Panc1 (cell line): ENCODE measurements around the gene CKAP5. TPM values are rescaled to one million over a fixed set of nuclear protein-coding genes. Genes with fewer than 3 reads are reported as not detected.

Experiments
- ATAC-seq: fragments of 200-7000 bp; cut with Tn5 transposase; 2 replicates; pipeline ENCODE4 v1.9.1; 2020; ENCODE audit warnings: mild to moderate bottlenecking, moderate library complexity
- BruUV-seq: library from RNA; stranded (reverse); fragments of 400-500 nt; replicated peaks from 2 replicates; lab custom pipeline; 2021; lab: Mats Ljungman, UMichigan
- CTCF ChIA-PET: fragments of 300-600 bp; sonication (Branson Sonifier 250); formaldehyde crosslinking; loops from one replicate; lab custom pipeline; 2022; ENCODE audit warnings: antibody characterized with exemption; lab: Charles Lee
- POLR2A ChIA-PET: fragments of 300-600 bp; sonication (Branson Sonifier 250); formaldehyde crosslinking; loops from one replicate; lab custom pipeline; 2022; ENCODE audit warnings: antibody characterized with exemption; lab: Charles Lee
- DNase-seq: peaks from one replicate; pipeline ENCODE4 v3.0.0-alpha.2; 2010; ENCODE audit warnings: low read depth, low spot score
- H3K27ac ChIP-seq: 2 replicates; pipeline ENCODE4 v1.5.1; 2011; ENCODE audit warnings: mild to moderate bottlenecking, low read length, inconsistent platforms
- H3K27me3 ChIP-seq: fragments of 200-500 bp; sonication (Bioruptor generic); 2 replicates; pipeline ENCODE4 v1.6.0; 2014; ENCODE audit warnings: low read length, inconsistent platforms; ENCODE audit not compliant: control insufficient read depth, insufficient read depth
- H3K36me3 ChIP-seq: fragments of 200-500 bp; sonication (Bioruptor generic); 2 replicates; pipeline ENCODE4 v1.5.1; 2014; ENCODE audit warnings: inconsistent platforms, mild to moderate bottlenecking, low read length, moderate library complexity; ENCODE audit not compliant: control insufficient read depth, insufficient read depth
- H3K4me1 ChIP-seq: 2 replicates; pipeline ENCODE4 v1.5.1; 2011; ENCODE audit warnings: inconsistent platforms, mild to moderate bottlenecking, low read length, moderate library complexity; ENCODE audit not compliant: control insufficient read depth, insufficient read depth
- H3K4me3 ChIP-seq, 2 experiments: 2 replicates each; pipeline ENCODE4 v1.5.1; 2011 to 2012; ENCODE audit warnings: low read depth in 2 of 2, low read length in 2 of 2, mild to moderate bottlenecking in 2 of 2, inconsistent platforms in 1 of 2, moderate library complexity in 1 of 2
- H3K9me3 ChIP-seq: fragments of 200-500 bp; sonication (Bioruptor generic); 2 replicates; pipeline ENCODE4 v1.5.1; 2014; ENCODE audit warnings: low read depth, mild to moderate bottlenecking, inconsistent platforms, low read length, moderate library complexity; ENCODE audit not compliant: control insufficient read depth, insufficient read depth
- CTCF ChIP-seq: fragments of 450-650 bp; IDR thresholded peaks from 2 replicates; pipeline ENCODE4 v1.5.1; 2017; ENCODE audit warnings: mild to moderate bottlenecking
- POLR2AphosphoS5 ChIP-seq: IDR thresholded peaks from 2 replicates; pipeline ENCODE4 v1.6.1; 2012; ENCODE audit warnings: mild to moderate bottlenecking, low read depth, low read length, moderate library complexity
- REST ChIP-seq, 2 experiments: IDR thresholded peaks; 2 replicates each; pipeline ENCODE4 v1.6.1; 2011 to 2012; ENCODE audit warnings: low read depth in 2 of 2, control low read depth in 1 of 2, low read length in 1 of 2, mild to moderate bottlenecking in 1 of 2, moderate library complexity in 1 of 2; ENCODE audit not compliant: insufficient read depth in 1 of 2
- SIN3A ChIP-seq: IDR thresholded peaks from 2 replicates; pipeline ENCODE4 v1.6.1; 2012; ENCODE audit warnings: low read depth, mild to moderate bottlenecking, low read length, moderate library complexity, borderline replicate concordance; ENCODE audit not compliant: insufficient read depth
- TCF7L2 ChIP-seq: IDR thresholded peaks from 2 replicates; pipeline ENCODE4 v1.6.1; 2011; ENCODE audit warnings: mild to moderate bottlenecking, low read depth, low read length, inconsistent platforms
- in situ Hi-C: cut with HindIII; loops from 2 replicates; pipeline ENCODE4 v1.10.0; 2016; ENCODE audit warnings: low sequenced_read_pairs, low pct_unique_long_range_greater_than_20kb
- intact Hi-C: fragments of 100-400 bp; cut with micrococcal nuclease; formaldehyde crosslinking; loops from one replicate; pipeline ENCODE4 v1.10.0; 2022; ENCODE audit not compliant: unreplicated experiment
- total RNA-seq: library from RNA; stranded (reverse); gene quantifications from one replicate; pipeline ENCODE4 v1.2.1, GENCODE V29; 2021; ENCODE audit not compliant: unreplicated experiment

Gene CKAP5
- total RNA-seq, 1 experiment from 2014 or later, result 191 TPM

GRCh38 chr11:46722566-46723358, 123.3 kb downstream of the CKAP5 start:
- H3K4me1 ChIP-seq, result peaks cover 12% of the 10 kb centered on the region
- POLR2A ChIA-PET, result no interaction called here

GRCh38 chr11:46721286-46721685, 124.8 kb downstream of the CKAP5 start:
- Histone ChIP-seq H3K4me3 (no peak overlapping the region), H3K9me3 (no peaks in the 10 kb centered on the region), H3K36me3 (no peaks in the 10 kb centered on the region), H3K27ac (no peak overlapping the region), H3K4me1 (peaks cover 14% of the 10 kb centered on the region), H3K27me3 (no peaks in the 10 kb centered on the region)
- ChIA-PET POLR2A (no interaction called here), CTCF (no interaction called here)
- TF ChIP-seq POLR2AphosphoS5, result no peak
- no peak for TF ChIP-seq TCF7L2
- no TSS peak for BruUV-seq
- in situ Hi-C loops (no loop called here), intact Hi-C loops (no loop called here)
- ATAC-seq (no peak), DNase-seq (no peak)

More at GRCh38 chr11:46722566-46723358, 123.3 kb downstream of the CKAP5 start:
- no TSS peak for BruUV-seq
- Histone ChIP-seq H3K4me3 (no peak overlapping the region), H3K27me3 (no peaks in the 10 kb centered on the region), H3K9me3 (no peaks in the 10 kb centered on the region), H3K27ac (no peak overlapping the region), H3K36me3 (no peaks in the 10 kb centered on the region)
- in situ Hi-C loops (no loop called here), intact Hi-C loops (no loop called here)
- ATAC-seq (no peak), DNase-seq (no peak)
- CTCF ChIA-PET, result no interaction called here
- TF ChIP-seq POLR2AphosphoS5, result no peak
- no peak for TF ChIP-seq REST (IDR thresholded peaks at IDR 0.05; ENCODE audit: insufficient read depth in 1 of 2, low read depth in 2 of 2, low read length in 1 of 2)
- TF ChIP-seq TCF7L2, result no peak
- no peak for TF ChIP-seq CTCF

GRCh38 chr11:46719543-46720218, 126.4 kb downstream of the CKAP5 start:
- BruUV-seq, result no TSS peak
- H3K9me3 ChIP-seq, result no peaks in the 10 kb centered on the region
- DNase-seq (no peak), ATAC-seq (peak; percentile 37; the same call in 1 of the 2 replicates)
- in situ Hi-C loops, result no loop called here
- intact Hi-C loops, result no loop called here
- ChIA-PET CTCF (no interaction called here), POLR2A (interaction anchor here (0.6 kb wide), 1 partner anchor 78 kb away, joined by 3 read pairs; no protein-coding TSS in a partner anchor)
- H3K36me3 ChIP-seq, result no peaks in the 10 kb centered on the region
- H3K4me1 ChIP-seq, result peaks cover 14% of the 10 kb centered on the region
- H3K27ac ChIP-seq, result no peak overlapping the region
- H3K4me3 ChIP-seq, result no peak overlapping the region
- no peaks in the 10 kb centered on the region for H3K27me3 ChIP-seq
- TF ChIP-seq TCF7L2, result no peak
- no peak for TF ChIP-seq REST (IDR thresholded peaks at IDR 0.05; ENCODE audit: insufficient read depth in 1 of 2, low read depth in 2 of 2, low read length in 1 of 2)
- no peak for TF ChIP-seq SIN3A
- TF ChIP-seq POLR2AphosphoS5, result no peak
